GM12878 (cell line): ENCODE results near the gene SLC19A1. TPM values are rescaled to one million over a fixed set of nuclear protein-coding genes. Genes with fewer than 3 reads are reported as not detected.

Source experiments
- ATAC-seq: fragments of 200-7000 bp; cut with Tn5 transposase; 3 replicates; pipeline ENCODE4 v1.9.1; 2020; ENCODE audit warnings: mild to moderate bottlenecking, moderate library complexity
- BruUV-seq: library from RNA; stranded (reverse); fragments of 400-500 nt; replicated peaks from 2 replicates; lab custom pipeline; 2021; lab: Mats Ljungman, UMichigan
- CTCF ChIA-PET: fragments of 300-600 bp; sonication (Branson Sonifier 250); formaldehyde crosslinking; extraction: SDS; loops from one replicate; lab custom pipeline; 2021; ENCODE audit warnings: inconsistent platforms; lab: Yijun Ruan, JAX
- POLR2A ChIA-PET: fragments of 350-600 bp; formaldehyde crosslinking; extraction: SDS; loops from one replicate; lab custom pipeline; 2021; ENCODE audit warnings: inconsistent platforms; lab: Charles Lee
- RAD21 ChIA-PET: fragments of 300-600 bp; sonication (Branson Sonifier 250); formaldehyde crosslinking; loops from one replicate; lab custom pipeline; 2023; ENCODE audit warnings: antibody characterized with exemption; ENCODE audit not compliant: unreplicated experiment; lab: Charles Lee
- SMC1A ChIA-PET: fragments of 300-600 bp; sonication (Branson Sonifier 250); formaldehyde crosslinking; loops from one replicate; lab custom pipeline; 2023; ENCODE audit not compliant: unreplicated experiment, uncharacterized antibody; lab: Charles Lee
- DNase-seq: peaks from one replicate; pipeline ENCODE4 v3.0.0-alpha.2; 2011; ENCODE audit warnings: low read depth, low spot score
- FAIRE-seq: peaks from 3 replicates; lab custom pipeline; 2011; peaks lifted over from hg19 to GRCh38; lab: Jason Lieb, UNC
- H2AFZ ChIP-seq: 2 replicates; pipeline ENCODE4 v1.6.0; 2011; ENCODE audit warnings: low read depth, low read length, control low read depth; ENCODE audit not compliant: control insufficient read depth
- H3K27ac ChIP-seq: 2 replicates; pipeline ENCODE4 v1.5.1; 2011; ENCODE audit warnings: control low read depth; ENCODE audit not compliant: control insufficient read depth, insufficient read depth
- H3K27me3 ChIP-seq, 2 experiments: replicated peaks in 1 of 2; 2 replicates each; pipeline versions ENCODE4 v1.6.0 to v1.6.1; 2011; ENCODE audit warnings: low read length in 1 of 2; ENCODE audit not compliant: control insufficient read depth in 2 of 2, insufficient read depth in 2 of 2
- H3K36me3 ChIP-seq, 2 experiments: 2 replicates each; pipeline ENCODE4 v1.5.1; 2011; ENCODE audit warnings: low read length in 1 of 2; ENCODE audit not compliant: control insufficient read depth in 2 of 2, insufficient read depth in 2 of 2
- H3K4me1 ChIP-seq: 2 replicates; pipeline ENCODE4 v1.6.1; 2011; ENCODE audit warnings: mild to moderate bottlenecking, low read length, moderate library complexity, mixed read lengths; ENCODE audit not compliant: control insufficient read depth, insufficient read depth
- H3K4me2 ChIP-seq: 2 replicates; pipeline ENCODE4 v1.6.0; 2011; ENCODE audit warnings: control low read depth; ENCODE audit not compliant: control insufficient read depth, insufficient read depth
- H3K4me3 ChIP-seq: fragments of 200-600 bp; sonication (generic); 2 replicates; pipeline ENCODE4 v1.5.1; 2016
- H3K79me2 ChIP-seq: 2 replicates; pipeline ENCODE4 v1.6.0; 2011; ENCODE audit warnings: low read length; ENCODE audit not compliant: control insufficient read depth, insufficient read depth
- H3K9ac ChIP-seq: 2 replicates; pipeline ENCODE4 v1.8.0; 2011; ENCODE audit warnings: low read length, control low read depth, mixed read lengths; ENCODE audit not compliant: control insufficient read depth, insufficient read depth
- H3K9me3 ChIP-seq: replicated peaks from 3 replicates; pipeline ENCODE4 v1.5.1; 2011; ENCODE audit warnings: mild to moderate bottlenecking, low read length; ENCODE audit not compliant: control insufficient read depth, insufficient read depth
- H4K20me1 ChIP-seq: 2 replicates; pipeline ENCODE4 v1.6.0; 2011; ENCODE audit not compliant: control insufficient read depth, insufficient read depth
- BCLAF1 ChIP-seq: fragments of 450-650 bp; IDR thresholded peaks from 2 replicates; pipeline ENCODE4 v1.6.1; 2017; ENCODE audit warnings: antibody characterized with exemption, mild to moderate bottlenecking, moderate library complexity
- CHD4 ChIP-seq: fragments of 200-600 bp; sonication (generic); IDR thresholded peaks from 2 replicates; pipeline ENCODE4 v1.6.1; 2016; ENCODE audit warnings: mild to moderate bottlenecking
- CREB1 ChIP-seq: IDR thresholded peaks from 2 replicates; pipeline ENCODE4 v1.6.1; 2012; ENCODE audit warnings: low read depth, mild to moderate bottlenecking, inconsistent platforms
- CREM ChIP-seq: IDR thresholded peaks from 2 replicates; pipeline ENCODE4 v1.6.1; 2014; ENCODE audit warnings: antibody characterized with exemption, low read depth
- E2F4 ChIP-seq: IDR thresholded peaks from 2 replicates; pipeline ENCODE4 v1.6.1; 2012; ENCODE audit warnings: low read depth, low read length, improper control_type of control experiment
- GATAD2B ChIP-seq: fragments of 450-650 bp; conservative IDR thresholded peaks from 2 replicates; pipeline ENCODE4 v1.6.1; 2017; ENCODE audit warnings: low read depth, mild to moderate bottlenecking, moderate library complexity
- JUND ChIP-seq: IDR thresholded peaks from 2 replicates; pipeline ENCODE4 v1.6.1; 2012; ENCODE audit warnings: low read depth, mild to moderate bottlenecking, low read length, improper control_type of control experiment, moderate library complexity
- NKRF ChIP-seq: fragments of 450-650 bp; conservative IDR thresholded peaks from 2 replicates; pipeline ENCODE4 v1.6.1; 2017; ENCODE audit warnings: mild to moderate bottlenecking, moderate library complexity
- POLR2A ChIP-seq: IDR thresholded peaks from 2 replicates; pipeline ENCODE4 v1.6.1; 2011; ENCODE audit warnings: low read depth, mild to moderate bottlenecking, low read length
- POLR2AphosphoS5 ChIP-seq: IDR thresholded peaks from 2 replicates; pipeline ENCODE4 v1.6.1; 2011; ENCODE audit warnings: mild to moderate bottlenecking, low read length, inconsistent platforms
- SMAD5 ChIP-seq: IDR thresholded peaks from 2 replicates; pipeline ENCODE4 v1.6.1; 2016; ENCODE audit warnings: antibody characterized with exemption, low read depth
- STAT3 ChIP-seq: IDR thresholded peaks from 2 replicates; pipeline ENCODE4 v1.6.1; 2011; ENCODE audit warnings: low read depth, low read length, improper control_type of control experiment
- TARDBP ChIP-seq: IDR thresholded peaks from 2 replicates; pipeline ENCODE4 v1.6.1; 2016; ENCODE audit warnings: borderline replicate concordance
- TBL1XR1 ChIP-seq: IDR thresholded peaks from 2 replicates; pipeline ENCODE4 v1.6.1; 2012; ENCODE audit warnings: low read depth, low read length, improper control_type of control experiment
- TCF12 ChIP-seq: IDR thresholded peaks from 2 replicates; pipeline ENCODE4 v1.6.1; 2011; ENCODE audit warnings: low read depth, mild to moderate bottlenecking, low read length
- ZBTB4 ChIP-seq: fragments of 450-650 bp; formaldehyde crosslinking; IDR thresholded peaks from 2 replicates; pipeline ENCODE4 v1.4.0; 2022; ENCODE audit warnings: mild to moderate bottlenecking, moderate library complexity
- ZNF207 ChIP-seq: fragments of 450-650 bp; IDR thresholded peaks from 2 replicates; pipeline ENCODE4 v1.6.1; 2014; ENCODE audit warnings: antibody characterized with exemption, mild to moderate bottlenecking, borderline replicate concordance
- WGBS: methylation state at CpG from one replicate; pipeline ENCODE4 v1.1.6; 2016; ENCODE audit warnings: low lambda C conversion rate; ENCODE audit not compliant: insufficient replicate concordance, insufficient coverage; ENCODE audit errors: missing lambda C conversion rate; 5-methylcytosine and 5-hydroxymethylcytosine counted together
- in situ Hi-C: fragments of 300-500 bp; cut with MboI; formaldehyde crosslinking; loops from 9 replicates; pipeline ENCODE4 v1.14.3; 2018; ENCODE audit warnings: mixed read lengths
- intact Hi-C: fragments of 100-400 bp; cut with micrococcal nuclease; formaldehyde crosslinking; loops from one replicate; pipeline ENCODE4 v1.14.2; 2022; ENCODE audit not compliant: unreplicated experiment
- polyA plus RNA-seq, 11 experiments: library from polyadenylated mRNA; depleted of rRNA in 4 of 11; unstranded in 6 of 11; stranded (reverse) in 5 of 11; fragments of >200 nt; fragmentation: Nextera tagmentation in 4 of 11; fragmentation: Illumina TruSeq in 1 of 11; extraction: Ambion mirVana in 4 of 11; extraction: Trizol in 1 of 11; gene quantifications; 1 replicate in 1 of 11; 2 replicates in 10 of 11; pipeline versions ENCODE4 v1.2.1 to v1.2.3, GENCODE V29; 2011 to 2016; ENCODE audit warnings: inconsistent platforms in 2 of 11, missing spikeins in 2 of 11, low read depth in 1 of 11
- total RNA-seq, 4 experiments: library from RNA; depleted of rRNA in 3 of 4; stranded (reverse); fragments of >200 nt in 3 of 4; fragmentation: Illumina TruSeq in 1 of 4; extraction: Trizol in 1 of 4; gene quantifications; 2 replicates each; pipeline versions ENCODE4 v1.2.1 to v1.2.3, GENCODE V29; 2013 to 2021

Gene SLC19A1
- total and polyA plus RNA-seq, 10 of the 15 experiments (the other 5 are each of a cell fraction or from before 2014, with no cell fraction given), result 0.42 to 49.7 (median 12.2) TPM

- Histone ChIP-seq H3K4me3 (no peak overlapping the region), H3K4me1 (no peaks in the 10 kb centered on the region), H3K27ac (no peak overlapping the region), H2AFZ (no peak overlapping the region), H4K20me1 (no peaks in the 10 kb centered on the region), H3K27me3 (no peaks in the 10 kb centered on the region), H3K79me2 (no peaks in the 10 kb centered on the region), H3K36me3 (peaks cover 0 to 11% of the 10 kb centered on the region in 2 experiments; a peak in 2 of 4 replicates), H3K9ac (no peak overlapping the region), H3K9me3 (no peaks in the 10 kb centered on the region), H3K4me2 (no peak overlapping the region)
- ChIA-PET CTCF (no interaction called here), RAD21 (no interaction called here), POLR2A (no interaction called here)
- in situ Hi-C loops, result no loop called here
- DNase-seq (no peak), FAIRE-seq (no peak), ATAC-seq (no peak; the same call in 2 of the 3 replicates)
- intact Hi-C loops, result no loop called here
- no TSS peak for BruUV-seq
- TF ChIP-seq NKRF (no peak), CREM (no peak), BCLAF1 (no peak), POLR2A (no peak; the same call in 1 of the 2 replicates), CREB1 (no peak), CHD4 (no peak), TCF12 (no peak), STAT3 (no peak), ZNF207 (no peak), ZBTB4 (CRISPR knock-in tag) (no peak), GATAD2B (no peak), TBL1XR1 (no peak), SMAD5 (no peak), JUND (no peak), POLR2AphosphoS5 (no peak), E2F4 (no peak), TARDBP (no peak)
- TF ChIP-seq, all 136 proteins: peak for 0
- SMC1A ChIA-PET, result no interaction called here
- WGBS, result 78% methylated on average over 8 of the region's 8 CpGs
These were observed 29.6 kb downstream of the SLC19A1 start for GRCh38 chr21:45512626-45513002.
